ENCODE data around the gene ZNF521. TPM values are rescaled to one million over a fixed set of nuclear protein-coding genes. Genes with fewer than 3 reads are reported as not detected.

Gene ZNF521
- total RNA-seq, 1 donor from 2014 or later = 51.4 TPM

DNA sequence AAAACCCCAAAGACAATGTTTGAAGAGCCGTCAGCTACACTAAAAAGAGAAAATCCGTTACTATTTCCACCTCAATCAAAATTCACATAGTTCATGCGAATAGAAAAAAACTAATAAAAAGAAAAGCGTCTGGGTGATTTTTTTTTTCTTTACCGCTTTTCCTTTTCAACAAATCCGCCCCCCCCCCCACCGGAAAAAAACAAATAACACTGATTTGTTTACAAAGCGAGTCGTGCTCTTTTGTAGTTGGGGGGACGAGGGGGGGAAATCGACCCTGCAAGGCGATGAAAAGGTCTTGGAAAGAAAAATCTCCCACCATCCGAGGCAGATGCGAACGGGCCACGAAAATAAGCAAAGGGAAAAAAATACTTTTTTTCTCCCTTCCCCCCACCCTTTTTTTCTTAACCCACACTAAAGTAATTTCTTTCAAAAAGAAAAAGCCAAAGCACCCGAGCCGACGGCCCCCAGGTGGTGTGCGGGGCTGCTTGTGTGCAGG is 638 bp downstream of the ZNF521 start:
- no peaks in the 10 kb centered on the region for H3K9me3 Mint-ChIP-seq
- DNase-seq (ENCODE audit: low spot score in 2 of 2, unreplicated experiment in 2 of 2) = no peak
- H3K27ac Mint-ChIP-seq = peak overlapping the region; percentile 95
- peak overlapping the region; percentile 98 for H3K4me3 Mint-ChIP-seq
- H3K27me3 Mint-ChIP-seq (ENCODE audit: low read depth) = peaks cover 20% of the 10 kb centered on the region
- TF ChIP-seq, protein P1, sequence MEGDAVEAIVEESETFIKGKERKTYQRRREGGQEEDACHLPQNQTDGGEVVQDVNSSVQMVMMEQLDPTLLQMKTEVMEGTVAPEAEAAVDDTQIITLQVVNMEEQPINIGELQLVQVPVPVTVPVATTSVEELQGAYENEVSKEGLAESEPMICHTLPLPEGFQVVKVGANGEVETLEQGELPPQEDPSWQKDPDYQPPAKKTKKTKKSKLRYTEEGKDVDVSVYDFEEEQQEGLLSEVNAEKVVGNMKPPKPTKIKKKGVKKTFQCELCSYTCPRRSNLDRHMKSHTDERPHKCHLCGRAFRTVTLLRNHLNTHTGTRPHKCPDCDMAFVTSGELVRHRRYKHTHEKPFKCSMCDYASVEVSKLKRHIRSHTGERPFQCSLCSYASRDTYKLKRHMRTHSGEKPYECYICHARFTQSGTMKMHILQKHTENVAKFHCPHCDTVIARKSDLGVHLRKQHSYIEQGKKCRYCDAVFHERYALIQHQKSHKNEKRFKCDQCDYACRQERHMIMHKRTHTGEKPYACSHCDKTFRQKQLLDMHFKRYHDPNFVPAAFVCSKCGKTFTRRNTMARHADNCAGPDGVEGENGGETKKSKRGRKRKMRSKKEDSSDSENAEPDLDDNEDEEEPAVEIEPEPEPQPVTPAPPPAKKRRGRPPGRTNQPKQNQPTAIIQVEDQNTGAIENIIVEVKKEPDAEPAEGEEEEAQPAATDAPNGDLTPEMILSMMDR (IDR thresholded peaks at IDR 0.05; ENCODE audit: unreplicated experiment) = no peak
- H3K4me1 Mint-ChIP-seq = peaks cover 24% of the 10 kb centered on the region
- H3K36me3 Mint-ChIP-seq = no peaks in the 10 kb centered on the region

DNA sequence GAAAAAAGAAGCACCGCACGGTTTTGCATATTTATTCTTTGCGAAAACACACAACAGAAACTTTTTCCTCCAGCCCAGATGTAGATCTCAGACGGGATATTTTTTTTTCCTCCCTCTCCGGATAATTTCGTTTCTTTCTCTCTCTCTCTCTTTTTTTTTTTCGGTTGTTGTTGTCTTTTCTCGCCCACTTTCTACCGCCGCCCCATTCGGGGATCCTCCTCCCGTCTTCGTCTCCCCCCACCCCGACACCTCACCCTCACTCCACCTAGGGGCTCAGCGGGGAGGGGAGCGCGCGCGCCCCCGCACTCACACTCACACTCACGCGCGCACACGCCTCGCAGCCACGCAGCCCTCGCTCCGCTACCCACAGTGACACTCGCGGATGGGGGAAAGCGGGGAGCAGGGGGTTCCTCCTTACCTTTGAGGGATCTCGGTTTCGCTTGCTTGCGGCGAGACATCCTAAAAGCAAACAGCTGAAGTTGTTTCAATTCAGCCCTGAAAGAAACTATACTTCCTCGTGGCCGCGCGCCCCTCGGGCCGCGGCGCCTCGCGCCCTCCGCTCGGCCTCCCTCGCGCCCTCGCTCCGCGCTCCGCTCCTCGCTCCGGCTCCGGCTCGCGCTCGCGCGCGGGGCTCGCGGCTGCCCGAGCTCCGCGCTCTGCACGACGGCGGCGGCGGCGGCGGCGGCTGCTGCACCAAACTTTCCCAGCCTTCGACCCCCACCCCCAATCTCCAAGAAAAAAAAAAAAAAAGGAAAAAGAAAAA is 1.3 kb downstream of the ZNF521 start:
- no peaks in the 10 kb centered on the region for H3K36me3 Mint-ChIP-seq
- H3K4me3 Mint-ChIP-seq = peak overlapping the region; percentile 98
- peak overlapping the region; percentile 98 for H3K27ac Mint-ChIP-seq
- DNase-seq (ENCODE audit: low spot score in 2 of 2, unreplicated experiment in 2 of 2) = peak; percentile 34 to 63
- no peaks in the 10 kb centered on the region for H3K9me3 Mint-ChIP-seq
- TF ChIP-seq, protein P1 (IDR thresholded peaks at IDR 0.05; ENCODE audit: unreplicated experiment) = no peak
- H3K4me1 Mint-ChIP-seq = peaks cover 24% of the 10 kb centered on the region
- peaks cover 18% of the 10 kb centered on the region for H3K27me3 Mint-ChIP-seq (ENCODE audit: low read depth)

DNA sequence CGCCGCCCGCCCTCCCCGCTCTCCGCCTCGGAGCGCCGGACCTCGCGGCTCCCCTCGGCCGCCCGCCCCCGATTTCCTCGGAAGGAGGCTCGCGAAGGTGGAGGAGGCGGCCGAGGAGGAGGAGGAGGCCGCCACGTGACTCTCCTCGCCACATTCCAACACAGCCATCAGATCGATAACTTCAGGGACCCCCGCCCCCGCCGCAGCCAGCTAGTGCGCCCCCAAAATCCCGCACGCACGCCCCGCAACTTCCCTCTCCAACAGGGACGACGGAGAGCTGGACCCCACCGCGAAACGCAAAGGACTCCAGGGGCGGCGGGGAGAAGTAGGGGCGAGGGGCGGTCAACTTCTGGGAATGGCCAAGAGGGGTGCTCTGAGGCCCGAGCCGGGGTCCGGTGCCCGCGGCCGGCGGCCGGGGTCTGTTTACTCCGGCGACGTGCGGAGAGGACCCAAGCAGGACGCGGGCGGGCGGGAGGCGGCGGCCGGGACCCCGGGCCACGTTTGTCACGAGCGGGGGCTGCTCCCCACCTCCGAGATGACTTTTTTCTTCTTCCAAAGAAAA is 2.0 kb downstream of the ZNF521 start:
- peak; percentile 25 to 56 for DNase-seq (ENCODE audit: low spot score in 2 of 2, unreplicated experiment in 2 of 2)

DNA sequence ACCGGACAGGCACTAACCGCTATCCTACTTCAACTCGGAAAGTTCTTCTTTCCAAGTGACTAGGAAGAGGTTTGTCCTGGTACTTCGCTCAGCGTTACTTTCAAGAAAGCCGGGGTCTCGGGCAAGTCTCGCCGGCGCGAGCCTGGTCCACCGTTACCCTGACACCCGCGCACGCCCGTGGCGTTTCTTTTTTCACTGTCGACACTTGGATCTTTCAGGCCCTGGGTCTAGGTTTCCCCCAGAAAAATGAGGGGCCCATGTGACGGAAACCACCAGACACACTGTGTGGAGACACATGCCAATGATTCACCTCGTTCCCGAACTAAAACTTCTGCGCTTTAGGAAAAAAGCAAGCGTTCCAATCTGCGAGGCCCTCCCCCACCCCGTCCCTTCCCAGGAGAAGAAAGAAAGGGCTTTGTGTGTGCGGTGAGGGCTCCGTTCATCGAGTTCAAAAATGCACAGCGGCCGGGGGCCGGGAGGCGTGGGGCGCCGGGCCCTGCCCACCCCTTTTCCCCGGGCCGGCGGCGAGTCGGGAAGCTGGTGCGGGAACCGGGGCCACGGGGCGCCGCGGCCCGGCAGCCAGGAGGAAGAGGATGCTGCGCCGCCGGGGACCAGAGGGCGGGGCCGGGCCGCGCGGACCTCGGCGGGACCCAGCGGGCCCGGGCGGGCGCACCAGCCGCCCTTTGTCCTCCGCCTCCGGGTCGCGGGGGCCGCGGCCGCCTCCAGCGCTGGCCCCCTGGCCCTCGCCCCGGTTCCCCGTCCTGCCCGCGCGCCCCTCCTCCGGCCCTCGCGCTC is 2.6 kb downstream of the ZNF521 start:
- H3K27me3 Mint-ChIP-seq (ENCODE audit: low read depth) = peaks cover 13% of the 10 kb centered on the region
- H3K36me3 Mint-ChIP-seq = no peaks in the 10 kb centered on the region
- H3K9me3 Mint-ChIP-seq = no peaks in the 10 kb centered on the region
- peaks cover 35% of the 10 kb centered on the region for H3K4me1 Mint-ChIP-seq
- peak overlapping the region; percentile 96 for H3K27ac Mint-ChIP-seq
- TF ChIP-seq, protein P1 (IDR thresholded peaks at IDR 0.05; ENCODE audit: unreplicated experiment) = no peak
- DNase-seq (ENCODE audit: low spot score in 2 of 2, unreplicated experiment in 2 of 2) = peak in 1 of 2 experiments; percentile 54
- peak overlapping the region; percentile 93 for H3K4me3 Mint-ChIP-seq

More for the DNA sequence above, 2.0 kb downstream of the ZNF521 start:
- H3K27me3 Mint-ChIP-seq (ENCODE audit: low read depth) = peaks cover 16% of the 10 kb centered on the region
- peak overlapping the region; percentile 98 for H3K4me3 Mint-ChIP-seq
- TF ChIP-seq, protein P1 (IDR thresholded peaks at IDR 0.05; ENCODE audit: unreplicated experiment) = no peak
- peaks cover 29% of the 10 kb centered on the region for H3K4me1 Mint-ChIP-seq
- H3K36me3 Mint-ChIP-seq = no peaks in the 10 kb centered on the region
- peak overlapping the region; percentile 98 for H3K27ac Mint-ChIP-seq
- H3K9me3 Mint-ChIP-seq = no peaks in the 10 kb centered on the region

DNA sequence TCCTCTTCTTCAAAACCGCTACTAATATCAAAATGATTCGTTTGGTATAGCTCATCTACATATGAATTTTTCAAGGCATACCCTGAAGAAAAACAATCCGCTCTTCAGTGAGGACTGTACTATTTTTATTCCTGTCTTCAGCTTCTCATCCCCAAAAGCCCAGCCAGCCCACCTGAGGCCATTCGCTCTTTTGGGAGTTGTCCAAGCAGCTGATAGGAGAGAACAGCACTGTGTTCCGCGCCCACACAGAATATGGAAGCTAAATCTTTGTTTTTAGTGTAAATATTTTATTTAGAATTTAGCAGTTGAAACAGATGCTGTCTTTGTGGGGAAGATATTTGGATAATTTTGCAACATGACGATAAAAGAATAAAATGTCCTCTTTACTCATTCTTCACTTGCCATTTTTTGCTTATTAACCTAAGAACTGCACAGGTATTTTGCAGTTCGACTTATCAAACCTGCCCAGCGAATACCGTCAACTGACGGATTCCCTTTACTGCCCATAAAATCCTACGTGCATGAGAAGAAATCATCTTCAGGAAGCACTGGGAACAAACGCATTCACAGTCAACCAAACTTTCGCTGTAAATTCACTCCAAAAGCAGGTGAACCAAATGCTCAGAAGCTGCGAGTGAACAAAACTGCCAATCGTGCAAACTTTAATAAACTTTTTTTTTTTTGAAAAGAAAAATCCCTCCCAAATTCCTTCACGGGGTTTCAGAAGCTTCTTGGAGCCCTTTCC is 3.4 kb downstream of the ZNF521 start:
- H3K27ac Mint-ChIP-seq = peak overlapping the region; percentile 96
- TF ChIP-seq, protein P1 (IDR thresholded peaks at IDR 0.05; ENCODE audit: unreplicated experiment) = no peak
- H3K4me1 Mint-ChIP-seq = peaks cover 36% of the 10 kb centered on the region

More for the DNA sequence above, 3.4 kb downstream of the ZNF521 start:
- Mint-ChIP-seq H3K27me3 (ENCODE audit: low read depth) (peaks cover 6% of the 10 kb centered on the region), H3K9me3 (no peaks in the 10 kb centered on the region), H3K36me3 (no peaks in the 10 kb centered on the region), H3K4me3 (peak overlapping the region; percentile 93)
- DNase-seq (ENCODE audit: low spot score in 2 of 2, unreplicated experiment in 2 of 2) = no peak

Data from mesothelial cell of epicardium (in vitro differentiated cells).